ENCODE results near the gene LSMEM2.
A peak's percentile ranks its signal among the peaks of the same experiment; 100 is the strongest.

LSMEM2 gene

GRCh38 chr3:50324351-50325112 is 45.6 kb downstream of the LSMEM2 start:
- DNase-seq = peak in 1 of 2 donors; percentile 39

GRCh38 chr3:50325113-50325480 is 46.2 kb downstream of the LSMEM2 start:
- no peak for DNase-seq

GRCh38 chr3:50325497-50326181 is 46.8 kb downstream of the LSMEM2 start:
- no peak for DNase-seq

- DNase-seq = no peak
These were observed 47.3 kb downstream of the LSMEM2 start for GRCh38 chr3:50326182-50326541.

GRCh38 chr3:50327129-50327528 is 48.2 kb downstream of the LSMEM2 start:
- no peak for DNase-seq

GRCh38 chr3:50327943-50328691 is 49.2 kb downstream of the LSMEM2 start, which contains the start of gene TUSC2:
TUSC2 (minus strand) TSS chr3:50328223; CDS start chr3:50328099, 124 bp downstream.
- DNase-seq = peak; percentile 94 to 95

GRCh38 chr3:50330330-50330729 is 51.4 kb downstream of the LSMEM2 start:
- DNase-seq = no peak

- DNase-seq = no peak
These were observed 52.5 kb downstream of the LSMEM2 start for GRCh38 chr3:50331364-50331907.

GRCh38 chr3:50333744-50334328 is 54.9 kb downstream of the LSMEM2 start:
- no peak for DNase-seq

- no peak for DNase-seq
These were observed 55.6 kb downstream of the LSMEM2 start for GRCh38 chr3:50334339-50335075.

GRCh38 chr3:50336452-50337174 is 57.7 kb downstream of the LSMEM2 start:
- no peak for DNase-seq

- DNase-seq = peak; percentile 94 to 97
These were observed 58.4 kb downstream of the LSMEM2 start for GRCh38 chr3:50337175-50337861.

All from hippocampal formation (tissue), 2 donors.